Fibroblast of skin of back (primary cell): ENCODE results near the gene RINL.
"Not testable (repeated sequence)": the region's sequence is repeated elsewhere in the genome, so short reads cannot be mapped to it uniquely, and the experiment has no call there.

Experiments
- DNase-seq: peaks from one replicate; pipeline ENCODE4 v3.0.0-alpha.2; 2013

Gene RINL

DNA sequence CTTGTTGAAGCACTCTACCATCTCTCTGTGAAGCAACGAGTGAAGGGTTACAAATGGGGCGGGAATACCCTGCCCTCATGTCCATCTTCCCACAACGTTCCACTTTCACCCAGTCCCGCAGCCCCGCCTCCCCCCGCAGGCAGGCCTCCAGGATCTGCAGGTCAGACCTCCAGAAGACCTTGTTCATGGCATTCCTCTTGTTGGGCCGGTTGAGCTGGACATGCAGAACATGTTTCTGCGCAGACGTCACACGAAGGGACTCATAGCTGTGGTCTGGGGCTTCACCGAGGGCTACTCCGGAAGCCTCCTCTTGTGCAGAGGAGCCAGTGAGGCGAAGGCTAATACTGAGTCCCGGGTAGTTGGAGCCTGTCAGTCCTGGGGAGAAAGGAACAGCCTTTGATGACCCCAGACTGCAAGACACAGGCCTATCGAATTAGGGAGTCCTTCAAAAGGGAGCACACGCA lies 46.9 kb downstream of the RINL start:
- DNase-seq, result peak; percentile 91

DNA sequence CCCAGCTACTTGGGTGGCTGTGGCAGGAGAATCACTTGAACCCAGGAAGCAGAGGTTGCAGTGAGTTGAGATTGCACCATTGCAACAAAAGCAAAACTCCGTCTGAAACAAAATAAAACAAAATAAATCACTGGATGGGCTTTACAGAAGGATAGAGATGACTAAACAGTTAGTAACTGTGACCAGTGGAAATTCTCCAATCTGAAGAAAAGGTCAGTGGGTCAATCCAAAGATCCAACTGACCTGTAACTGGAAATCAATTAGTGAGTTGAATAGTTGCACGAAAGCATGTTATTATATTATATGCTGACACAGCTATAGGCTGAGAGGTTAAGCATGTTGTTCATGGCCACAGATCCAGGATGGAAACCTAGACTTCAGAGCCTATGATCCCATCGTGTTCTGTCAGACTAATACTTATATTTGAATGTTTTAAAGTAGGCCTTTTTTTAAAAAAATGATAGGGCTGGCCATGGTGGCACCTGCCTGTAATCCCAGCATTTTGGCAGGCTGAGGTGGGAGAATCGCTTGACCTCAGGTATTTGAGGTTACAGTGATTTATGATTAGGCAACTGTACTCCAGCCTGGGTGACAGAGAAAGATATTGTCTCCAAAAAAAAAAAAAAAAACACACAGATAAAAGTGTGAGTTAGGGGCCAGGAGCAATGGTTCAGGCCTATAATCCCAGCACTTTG lies 47.9 kb downstream of the RINL start:
- no peak for DNase-seq

DNA sequence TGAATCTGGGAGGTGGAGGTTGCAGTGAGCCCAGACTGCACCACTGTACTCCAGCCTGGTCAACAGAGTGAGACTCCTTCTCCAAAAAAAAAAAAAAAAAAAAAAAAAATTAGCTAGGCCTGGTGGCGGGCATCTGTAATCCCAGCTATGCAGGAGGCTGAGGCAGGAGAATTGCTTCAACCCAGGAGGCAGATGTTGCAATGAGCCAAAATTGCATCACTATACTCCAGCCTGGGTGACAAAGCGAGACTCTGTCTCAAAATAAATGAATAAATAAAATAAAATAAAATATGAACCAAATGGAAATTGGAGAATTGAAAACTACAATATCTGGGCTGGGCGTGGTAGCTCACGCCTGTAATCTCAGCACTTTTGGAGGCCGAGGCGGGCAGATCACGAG lies 48.9 kb downstream of the RINL start:
- DNase-seq, result not testable (repeated sequence)

DNA sequence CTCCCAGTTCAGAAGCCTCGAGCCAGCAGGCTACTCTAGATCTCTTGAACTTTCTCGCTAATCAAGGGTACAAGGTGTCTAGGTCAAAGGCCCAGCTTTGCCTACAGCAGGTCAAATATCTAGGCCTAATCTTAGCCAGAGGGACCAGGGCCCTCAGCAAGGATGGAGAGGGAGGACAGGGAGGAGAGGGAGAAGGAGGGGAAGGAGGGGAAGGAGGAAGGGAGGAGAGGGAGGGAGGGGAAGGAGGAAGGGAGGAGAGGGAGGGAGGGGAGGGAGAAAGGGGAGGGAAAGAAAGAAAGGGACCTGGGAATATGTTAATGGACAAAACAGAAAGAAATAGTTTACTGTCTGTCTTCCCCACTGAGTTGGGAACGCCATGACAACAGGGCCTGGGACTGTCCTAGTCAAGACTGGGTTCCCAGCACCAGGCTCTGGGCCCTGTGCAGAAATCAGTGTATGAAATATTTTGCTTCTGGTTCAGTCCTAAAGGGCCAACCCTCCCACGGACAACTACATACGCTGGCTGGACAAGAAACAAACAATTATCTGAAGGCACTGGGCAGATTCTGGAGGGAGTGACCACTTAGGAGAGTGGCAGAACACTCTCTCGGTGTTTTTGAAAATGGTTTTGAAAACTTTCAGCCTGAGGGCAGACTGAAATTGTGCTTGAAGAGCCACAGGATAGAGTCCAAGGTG lies 51.1 kb downstream of the RINL start:
- DNase-seq, result no peak

DNA sequence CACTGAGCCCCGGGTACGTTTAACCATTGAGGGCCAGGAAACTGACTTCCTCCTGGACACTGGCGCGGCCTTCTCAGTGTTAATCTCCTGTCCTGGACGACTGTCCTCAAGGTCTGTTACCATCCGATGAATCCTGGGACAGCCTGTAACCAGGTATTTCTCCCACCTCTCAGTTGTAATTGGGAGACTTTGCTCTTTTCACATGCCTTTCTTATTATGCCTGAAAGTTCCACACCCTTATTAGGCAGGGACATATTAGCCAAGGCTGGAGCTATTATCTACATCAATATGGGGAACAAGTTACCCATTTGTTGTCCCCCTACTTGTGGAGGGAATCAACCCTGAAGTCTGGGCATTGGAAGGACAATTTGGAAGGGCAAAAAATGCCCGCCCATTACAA lies 52.1 kb downstream of the RINL start:
- not testable (repeated sequence) for DNase-seq

DNA sequence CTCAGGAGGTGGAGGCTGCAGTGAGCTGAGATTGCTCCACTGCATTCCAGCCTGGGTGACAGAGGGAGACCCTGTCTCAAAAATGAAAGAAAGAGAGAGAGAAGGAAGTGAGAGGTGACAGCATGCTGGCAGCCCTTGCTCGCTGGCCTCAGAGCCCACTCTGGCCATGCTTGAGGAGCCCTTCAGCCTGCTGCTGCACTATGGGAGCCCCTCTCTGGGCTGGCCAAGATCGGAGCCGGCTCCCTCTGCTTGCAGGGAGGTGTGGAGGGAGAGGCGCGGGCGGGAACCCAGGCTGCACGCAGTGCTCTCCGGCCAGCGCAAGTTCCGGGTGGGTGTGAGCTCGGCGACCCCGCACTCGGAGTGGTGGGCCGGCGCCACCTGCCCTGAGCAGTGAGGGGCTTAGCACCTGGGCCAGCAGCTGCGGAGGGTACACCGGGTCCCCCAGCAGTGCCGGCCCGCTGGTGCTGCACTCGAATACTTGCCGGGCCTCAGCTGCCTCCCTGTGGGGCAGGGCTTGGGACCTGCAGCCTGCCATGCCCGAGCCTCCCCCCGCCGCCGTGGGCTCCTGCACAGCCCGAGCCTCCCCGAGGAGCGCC lies 56.7 kb downstream of the RINL start:
- DNase-seq, result not testable (repeated sequence)

DNA sequence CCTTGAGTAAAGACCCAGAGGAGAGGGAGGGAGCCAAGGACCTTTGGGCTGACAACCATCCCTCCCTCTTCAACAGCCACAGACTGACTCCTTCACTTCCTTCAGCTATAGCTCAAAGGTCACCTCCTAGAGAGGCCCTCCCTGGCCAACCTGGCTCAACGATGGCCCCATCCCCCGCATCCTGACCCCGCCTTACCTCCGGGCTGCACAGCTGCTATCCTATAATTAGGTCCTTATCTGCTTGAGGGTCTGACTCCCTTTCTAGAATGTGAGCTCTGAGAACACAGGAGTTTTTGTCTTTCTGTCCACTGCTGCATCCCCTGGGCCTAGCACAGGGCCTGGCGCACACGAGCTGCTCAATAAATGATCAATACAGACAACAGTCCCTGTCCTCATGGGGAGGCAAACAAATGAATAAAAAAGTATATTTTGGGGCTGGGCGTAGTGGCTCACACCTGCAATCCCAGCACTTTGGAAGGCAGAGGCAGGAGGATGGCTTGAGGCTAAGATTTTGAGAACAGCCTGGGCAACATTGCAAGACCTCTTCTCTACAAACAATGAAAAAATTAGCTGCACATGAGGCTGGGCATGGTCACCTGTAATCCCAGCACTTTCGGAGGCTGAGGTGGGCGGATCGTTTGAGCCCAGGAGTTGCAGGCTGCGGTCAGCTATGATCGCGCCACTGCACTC lies 58.7 kb downstream of the RINL start:
- DNase-seq, result no peak
